ENCODE data around the gene PPP1CB. TPM values are rescaled to one million over a fixed set of nuclear protein-coding genes. Genes with fewer than 3 reads are reported as not detected.
"Not testable (repeated sequence)": the region's sequence is repeated elsewhere in the genome, so short reads cannot be mapped to it uniquely, and the experiment has no call there.

The PPP1CB gene
- total RNA-seq, 2 experiments from 2014 or later, result 290 to 304 TPM

DNA sequence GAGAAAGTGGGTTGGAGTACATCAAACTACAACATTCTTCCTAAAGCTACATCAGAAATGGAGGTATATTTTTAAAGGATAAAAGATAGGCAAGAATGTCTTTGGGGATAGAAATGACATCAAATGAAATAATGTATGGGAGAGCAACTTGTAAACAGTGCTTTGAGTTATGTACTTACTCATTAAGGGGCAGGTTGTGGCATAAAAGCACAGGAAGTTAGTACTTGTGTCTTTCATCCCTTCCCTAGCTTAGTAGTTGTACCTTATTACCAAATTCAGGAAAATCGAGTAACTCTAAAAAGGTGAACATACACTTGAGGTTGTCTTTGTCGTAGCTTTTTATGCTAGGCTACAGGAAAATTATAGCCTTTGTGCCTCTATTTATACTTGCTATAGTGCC lies 28.9 kb downstream of the PPP1CB start:
- DNase-seq (no peak), ATAC-seq (ENCODE audit: poor library complexity) (no peak)
- H3K36me3 ChIP-seq (ENCODE audit: insufficient read depth, low read length), result peaks cover 88% of the 10 kb centered on the region
- Mint-ChIP-seq H3K9me3 (no peaks in the 10 kb centered on the region), H3K36me3 (ENCODE audit: low read depth) (peaks cover 87% of the 10 kb centered on the region), H3K4me1 (ENCODE audit: low read depth) (peaks cover 37% of the 10 kb centered on the region), H3K27ac (no peak overlapping the region), H3K4me3 (no peak overlapping the region), H3K27me3 (no peaks in the 10 kb centered on the region)
- H3K4me3 ChIP-seq (ENCODE audit: low read length), result no peak overlapping the region
- no peak overlapping the region for H3K27ac ChIP-seq (ENCODE audit: low read depth in 1 of 2, low read length in 2 of 2)
- no peaks in the 10 kb centered on the region for H3K9me3 ChIP-seq (ENCODE audit: control insufficient read depth in 1 of 2, insufficient read depth in 1 of 2, low read length in 2 of 2)
- TF ChIP-seq, protein P1, sequence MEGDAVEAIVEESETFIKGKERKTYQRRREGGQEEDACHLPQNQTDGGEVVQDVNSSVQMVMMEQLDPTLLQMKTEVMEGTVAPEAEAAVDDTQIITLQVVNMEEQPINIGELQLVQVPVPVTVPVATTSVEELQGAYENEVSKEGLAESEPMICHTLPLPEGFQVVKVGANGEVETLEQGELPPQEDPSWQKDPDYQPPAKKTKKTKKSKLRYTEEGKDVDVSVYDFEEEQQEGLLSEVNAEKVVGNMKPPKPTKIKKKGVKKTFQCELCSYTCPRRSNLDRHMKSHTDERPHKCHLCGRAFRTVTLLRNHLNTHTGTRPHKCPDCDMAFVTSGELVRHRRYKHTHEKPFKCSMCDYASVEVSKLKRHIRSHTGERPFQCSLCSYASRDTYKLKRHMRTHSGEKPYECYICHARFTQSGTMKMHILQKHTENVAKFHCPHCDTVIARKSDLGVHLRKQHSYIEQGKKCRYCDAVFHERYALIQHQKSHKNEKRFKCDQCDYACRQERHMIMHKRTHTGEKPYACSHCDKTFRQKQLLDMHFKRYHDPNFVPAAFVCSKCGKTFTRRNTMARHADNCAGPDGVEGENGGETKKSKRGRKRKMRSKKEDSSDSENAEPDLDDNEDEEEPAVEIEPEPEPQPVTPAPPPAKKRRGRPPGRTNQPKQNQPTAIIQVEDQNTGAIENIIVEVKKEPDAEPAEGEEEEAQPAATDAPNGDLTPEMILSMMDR (IDR thresholded peaks at IDR 0.05), result no peak
- ChIA-PET CTCF (interaction anchor here (0.9 to 2.5 kb wide), 2 partner anchors 11 to 214 kb away, joined by 3 to 11 read pairs; no protein-coding TSS in a partner anchor), POLR2A (interaction anchor here (0.6 kb wide), 1 partner anchor 1171 kb away, joined by 3 read pairs; no protein-coding TSS in a partner anchor)
- peaks cover 4% of the 10 kb centered on the region for H3K4me1 ChIP-seq (ENCODE audit: insufficient read depth, low read length)
- intact Hi-C loops (cut with DNase I, micrococcal nuclease), result no loop called here
- H3K27me3 ChIP-seq (ENCODE audit: control insufficient read depth in 1 of 2, insufficient read depth in 2 of 2, low read length in 2 of 2), result no peaks in the 10 kb centered on the region

DNA sequence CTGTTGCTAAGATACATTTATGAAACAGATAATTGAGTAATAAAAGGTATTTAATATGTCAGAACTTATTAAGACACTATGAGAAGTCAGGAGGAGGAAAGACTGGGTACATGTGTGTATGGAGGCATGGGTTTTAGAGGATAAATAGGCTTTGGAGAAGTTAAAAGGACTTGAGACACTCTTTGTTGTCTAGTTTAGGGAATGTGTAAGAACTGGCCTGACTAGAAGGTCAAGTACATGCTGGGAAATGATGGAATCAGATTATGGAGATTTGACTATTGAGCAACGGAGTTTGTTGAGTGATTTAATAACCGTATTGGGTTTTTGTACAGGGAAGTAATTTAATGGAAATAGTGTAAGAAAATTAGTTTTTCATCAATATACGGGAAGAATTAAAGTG lies 30.8 kb downstream of the PPP1CB start:
- H3K36me3 ChIP-seq (ENCODE audit: insufficient read depth, low read length), result peaks cover 90% of the 10 kb centered on the region
- Mint-ChIP-seq H3K27ac (peak overlapping the region; percentile 16), H3K4me3 (no peak overlapping the region), H3K9me3 (no peaks in the 10 kb centered on the region), H3K27me3 (no peaks in the 10 kb centered on the region), H3K36me3 (ENCODE audit: low read depth) (peaks cover 87% of the 10 kb centered on the region), H3K4me1 (ENCODE audit: low read depth) (peaks cover 23% of the 10 kb centered on the region)
- H3K27me3 ChIP-seq (ENCODE audit: control insufficient read depth in 1 of 2, insufficient read depth in 2 of 2, low read length in 2 of 2), result no peaks in the 10 kb centered on the region
- TF ChIP-seq, protein P1 (IDR thresholded peaks at IDR 0.05), result no peak
- intact Hi-C loops (cut with DNase I, micrococcal nuclease), result no loop called here
- ATAC-seq (ENCODE audit: poor library complexity), result no peak
- DNase-seq, result no peak
- H3K27ac ChIP-seq (ENCODE audit: low read depth in 1 of 2, low read length in 2 of 2), result no peak overlapping the region
- ChIA-PET CTCF (no interaction called here), POLR2A (no interaction called here)
- H3K4me3 ChIP-seq (ENCODE audit: low read length), result no peak overlapping the region
- H3K4me1 ChIP-seq (ENCODE audit: insufficient read depth, low read length), result no peaks in the 10 kb centered on the region
- no peaks in the 10 kb centered on the region for H3K9me3 ChIP-seq (ENCODE audit: control insufficient read depth in 1 of 2, insufficient read depth in 1 of 2, low read length in 2 of 2)

DNA sequence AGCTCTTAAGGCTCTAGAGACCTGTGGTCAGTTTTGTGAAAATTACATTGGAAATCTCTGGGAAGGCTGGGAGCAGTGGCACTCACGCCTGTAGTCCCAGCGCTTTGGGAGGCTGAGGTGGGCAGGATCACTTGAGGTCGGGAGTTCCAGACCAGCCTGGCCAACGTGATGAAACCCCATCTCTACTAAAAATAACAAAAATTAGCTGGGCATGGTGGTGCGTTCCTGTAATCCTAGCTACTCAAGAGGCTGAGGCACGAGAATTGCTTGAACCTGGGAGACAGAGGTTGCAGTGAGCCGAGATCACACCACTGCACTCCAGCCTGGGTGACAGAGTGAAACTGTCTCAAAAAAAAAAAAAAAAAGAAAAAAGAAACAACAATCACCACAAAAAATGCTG lies 32.9 kb downstream of the PPP1CB start:
- H3K27me3 Mint-ChIP-seq; H3K9me3 ChIP-seq (ENCODE audit: control insufficient read depth in 1 of 2, insufficient read depth in 1 of 2, low read length in 2 of 2); H3K27me3 ChIP-seq (ENCODE audit: control insufficient read depth in 1 of 2, insufficient read depth in 2 of 2, low read length in 2 of 2); H3K4me3 Mint-ChIP-seq; H3K4me1 Mint-ChIP-seq (ENCODE audit: low read depth); H3K4me1 ChIP-seq (ENCODE audit: insufficient read depth, low read length); H3K9me3 Mint-ChIP-seq; H3K27ac ChIP-seq (ENCODE audit: low read depth in 1 of 2, low read length in 2 of 2); DNase-seq; ATAC-seq (ENCODE audit: poor library complexity); intact Hi-C loops (cut with DNase I, micrococcal nuclease); H3K4me3 ChIP-seq (ENCODE audit: low read length): not testable (repeated sequence)
- peaks cover 90% of the 10 kb centered on the region for H3K36me3 ChIP-seq (ENCODE audit: insufficient read depth, low read length)
- peaks cover 87% of the 10 kb centered on the region for H3K36me3 Mint-ChIP-seq (ENCODE audit: low read depth)
- peak overlapping the region; percentile 44 for H3K27ac Mint-ChIP-seq
- CTCF ChIA-PET, result interaction anchor here (0.7 to 1.4 kb wide), 3 partner anchors 190 to 218 kb away, joined by 3 to 9 read pairs (median 4); no protein-coding TSS in a partner anchor
- POLR2A ChIA-PET, result interaction anchor here (0.8 to 0.9 kb wide), 2 partner anchors 22 to 33 kb away, joined by 3 to 5 read pairs; partner anchors contain the start of gene PPP1CB

DNA sequence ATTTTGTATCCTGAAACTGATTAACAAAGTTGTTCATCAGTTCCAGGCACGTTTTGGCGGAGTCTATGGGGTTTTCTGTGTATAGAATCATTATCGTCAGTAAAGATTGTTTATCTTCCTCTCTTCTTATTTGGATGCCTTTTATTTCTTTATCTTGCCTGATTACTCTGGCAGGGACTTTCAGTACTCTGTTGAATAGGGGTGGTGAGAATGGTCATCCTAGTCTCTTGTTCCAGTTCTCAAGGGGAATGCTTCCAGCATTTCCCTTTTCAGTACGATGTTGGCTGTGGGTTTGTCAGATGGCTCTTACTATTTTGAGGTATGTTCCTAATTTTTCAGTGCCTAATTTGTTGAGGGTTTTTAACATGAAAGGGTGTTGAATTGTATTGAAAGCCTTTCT lies 45.0 kb downstream of the PPP1CB start:
- CTCF ChIA-PET, result no interaction called here
- DNase-seq (no peak), ATAC-seq (ENCODE audit: poor library complexity) (no peak)
- no peaks in the 10 kb centered on the region for H3K4me1 ChIP-seq (ENCODE audit: insufficient read depth, low read length)
- Mint-ChIP-seq H3K27ac (no peak overlapping the region), H3K27me3 (no peaks in the 10 kb centered on the region), H3K36me3 (ENCODE audit: low read depth) (peaks cover 100% of the 10 kb centered on the region), H3K4me1 (ENCODE audit: low read depth) (peaks cover 39% of the 10 kb centered on the region), H3K9me3 (peaks cover 2% of the 10 kb centered on the region), H3K4me3 (no peak overlapping the region)
- H3K9me3 ChIP-seq (ENCODE audit: control insufficient read depth in 1 of 2, insufficient read depth in 1 of 2, low read length in 2 of 2), result no peaks in the 10 kb centered on the region
- intact Hi-C loops (cut with DNase I, micrococcal nuclease), result loop anchor here in 1 of 2 experiments (5.0 kb wide), 1 partner anchor 39 kb away; no protein-coding TSS in a partner anchor
- TF ChIP-seq, protein P1 (IDR thresholded peaks at IDR 0.05), result no peak
- H3K27ac ChIP-seq (ENCODE audit: low read depth in 1 of 2, low read length in 2 of 2), result no peak overlapping the region
- peaks cover 86% of the 10 kb centered on the region for H3K36me3 ChIP-seq (ENCODE audit: insufficient read depth, low read length)
- no peak overlapping the region for H3K4me3 ChIP-seq (ENCODE audit: low read length)
- POLR2A ChIA-PET, result no interaction called here
- no peaks in the 10 kb centered on the region for H3K27me3 ChIP-seq (ENCODE audit: control insufficient read depth in 1 of 2, insufficient read depth in 2 of 2, low read length in 2 of 2)

Measured in CD4-positive, alpha-beta T cell (primary cell).